T-cell (primary cell): ENCODE results near the gene ARSB. TPM values are rescaled to one million over a fixed set of nuclear protein-coding genes. Genes with fewer than 3 reads are reported as not detected.

Source experiments
- ATAC-seq, 4 experiments: fragments of 200-7000 bp in 3 of 4; fragments of 150-1000 bp in 1 of 4; cut with Tn5 transposase; replicated peaks in 1 of 4; 1 replicate in 3 of 4; 2 replicates in 1 of 4; pipeline ENCODE4 v1.10.0; 2021; ENCODE audit warnings: moderate library complexity in 3 of 4, mild to moderate bottlenecking in 2 of 4, moderate number of reproducible peaks in 1 of 4
- CTCF ChIA-PET, 2 donors: fragments of 300-600 bp; sonication (Branson Sonifier 250); formaldehyde crosslinking; loops; one replicate each; lab custom pipeline; 2022; ENCODE audit warnings: antibody characterized with exemption in 2 of 2; lab: Charles Lee
- POLR2A ChIA-PET, 2 donors: fragments of 300-600 bp; sonication (Branson Sonifier 250); formaldehyde crosslinking; loops; one replicate each; lab custom pipeline; 2022; ENCODE audit warnings: antibody characterized with exemption in 2 of 2; lab: Charles Lee
- DNase-seq, 35 experiments: peaks; one replicate each; pipeline versions ENCODE4 v3.0.0 to v3.0.0-alpha.2; 2013 to 2023
- H3K27ac ChIP-seq: one replicate; pipeline ENCODE4 v1.5.1; 2013; ENCODE audit warnings: low read length
- H3K27me3 ChIP-seq, 2 experiments: replicated peaks in 1 of 2; 1 replicate in 1 of 2; 2 replicates in 1 of 2; pipeline versions ENCODE4 v1.6.1 to v1.7.0; 2013; ENCODE audit warnings: low read length in 1 of 2, mixed read lengths in 1 of 2; ENCODE audit not compliant: control insufficient read depth in 2 of 2, insufficient read depth in 2 of 2; ENCODE audit errors: extremely low read depth in 1 of 2
- H3K36me3 ChIP-seq, 2 donors: 1 replicate in 1 of 2; 2 replicates in 1 of 2; pipeline versions ENCODE4 v1.6.1 to v1.7.0; 2013; ENCODE audit warnings: low read length in 1 of 2; ENCODE audit not compliant: control insufficient read depth in 2 of 2, insufficient read depth in 1 of 2; ENCODE audit errors: extremely low read depth in 1 of 2
- H3K4me1 ChIP-seq, 2 experiments: 1 replicate in 1 of 2; 2 replicates in 1 of 2; pipeline versions ENCODE4 v1.6.1 to v1.7.0; 2013; ENCODE audit warnings: low read length in 2 of 2, mixed read lengths in 1 of 2; ENCODE audit not compliant: insufficient read depth in 2 of 2, control insufficient read depth in 1 of 2; ENCODE audit errors: extremely low read depth in 1 of 2
- H3K4me3 ChIP-seq, 2 donors: 1 replicate in 1 of 2; 2 replicates in 1 of 2; pipeline versions ENCODE4 v1.5.1 to v1.7.0; 2013; ENCODE audit warnings: mild to moderate bottlenecking in 2 of 2, low read length in 1 of 2, moderate library complexity in 1 of 2; ENCODE audit not compliant: control insufficient read depth in 1 of 2; ENCODE audit errors: extremely low read depth in 1 of 2
- H3K9me3 ChIP-seq: 2 replicates; pipeline ENCODE4 v1.7.0; 2013
- H3K27ac Mint-ChIP-seq, 2 donors: one replicate each; pipeline ENCODE4 v1.8.0; 2020 to 2021; ENCODE audit warnings: mild to moderate bottlenecking in 2 of 2, mixed read lengths in 2 of 2
- H3K27me3 Mint-ChIP-seq, 2 donors: one replicate each; pipeline ENCODE4 v1.8.0; 2021 to 2022; ENCODE audit warnings: mixed read lengths in 2 of 2
- H3K36me3 Mint-ChIP-seq: one replicate; pipeline ENCODE4 v1.8.0; 2021; ENCODE audit warnings: mixed read lengths
- H3K4me1 Mint-ChIP-seq, 3 donors: one replicate each; pipeline ENCODE4 v1.8.0; 2020 to 2022; ENCODE audit warnings: mixed read lengths in 3 of 3, mild to moderate bottlenecking in 1 of 3
- H3K4me3 Mint-ChIP-seq, 3 donors: one replicate each; pipeline ENCODE4 v1.8.0; 2020 to 2022; ENCODE audit warnings: mild to moderate bottlenecking in 3 of 3, mixed read lengths in 3 of 3, moderate library complexity in 3 of 3
- H3K9me3 Mint-ChIP-seq, 3 donors: one replicate each; pipeline ENCODE4 v1.8.0; 2020 to 2022; ENCODE audit warnings: mixed read lengths in 3 of 3
- WGBS: methylation state at CpG from one replicate; pipeline ENCODE4 v1.1.5; 2013; ENCODE audit warnings: missing lambda C conversion rate; ENCODE audit not compliant: insufficient coverage; 5-methylcytosine and 5-hydroxymethylcytosine counted together
- total RNA-seq, 35 experiments: library from RNA in 6 of 35; stranded (reverse) in 6 of 35; fragments of 120-200 nt in 1 of 35; gene quantifications; one replicate each; pipeline versions ENCODE4 v1.2.1 to v1.2.4 and lab custom pipeline; 2013 to 2026

Gene ARSB
- total RNA-seq, 5 donors from 2014 or later (not counting 1 experiment from before 2014, with no cell fraction given) = 5.6 to 7.1 (median 6.9) TPM

DNA sequence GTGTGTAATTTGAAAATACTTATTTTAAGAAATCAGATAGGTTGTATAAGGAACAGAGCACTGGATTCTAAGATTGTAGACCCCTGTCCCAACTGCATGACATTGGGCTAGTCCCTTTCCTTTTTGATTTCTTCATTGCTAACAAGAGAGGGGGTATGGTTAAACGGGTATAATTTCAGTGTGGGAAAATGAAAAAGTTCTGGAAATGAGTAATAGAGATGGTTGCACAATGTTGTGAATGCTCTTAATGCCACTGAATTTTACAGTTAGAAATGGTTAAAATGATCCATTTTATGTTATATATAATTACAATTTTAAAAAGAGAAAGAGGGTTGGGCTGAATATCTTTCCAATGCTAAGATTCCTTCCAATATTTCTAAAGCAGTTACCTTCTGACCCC lies 233.2 kb downstream of the ARSB start:
- H3K27me3 Mint-ChIP-seq = peaks cover 0 to 4% of the 10 kb centered on the region in 2 donors
- CTCF ChIA-PET = no interaction called here
- Histone ChIP-seq H3K36me3 (no peaks in the 10 kb centered on the region), H3K4me1 (no peaks in the 10 kb centered on the region), H3K27ac (no peak overlapping the region), H3K4me3 (no peak overlapping the region), H3K27me3 (peaks cover 0 to 2% of the 10 kb centered on the region in 2 experiments), H3K9me3 (no peaks in the 10 kb centered on the region)
- no peaks in the 10 kb centered on the region for H3K36me3 Mint-ChIP-seq
- no peaks in the 10 kb centered on the region for H3K4me1 Mint-ChIP-seq
- no CpG with 5 or more reads among the region's 1 CpG for WGBS
- DNase-seq (no peak), ATAC-seq (no peak)
- POLR2A ChIA-PET = no interaction called here
- H3K4me3 Mint-ChIP-seq = no peak overlapping the region
- H3K27ac Mint-ChIP-seq = no peak overlapping the region
- no peaks in the 10 kb centered on the region for H3K9me3 Mint-ChIP-seq

- CTCF ChIA-PET = no interaction called here
- H3K9me3 Mint-ChIP-seq = no peaks in the 10 kb centered on the region
Observed at GRCh38 chr5:78750281-78750680, 234.8 kb downstream of the ARSB start.

DNA sequence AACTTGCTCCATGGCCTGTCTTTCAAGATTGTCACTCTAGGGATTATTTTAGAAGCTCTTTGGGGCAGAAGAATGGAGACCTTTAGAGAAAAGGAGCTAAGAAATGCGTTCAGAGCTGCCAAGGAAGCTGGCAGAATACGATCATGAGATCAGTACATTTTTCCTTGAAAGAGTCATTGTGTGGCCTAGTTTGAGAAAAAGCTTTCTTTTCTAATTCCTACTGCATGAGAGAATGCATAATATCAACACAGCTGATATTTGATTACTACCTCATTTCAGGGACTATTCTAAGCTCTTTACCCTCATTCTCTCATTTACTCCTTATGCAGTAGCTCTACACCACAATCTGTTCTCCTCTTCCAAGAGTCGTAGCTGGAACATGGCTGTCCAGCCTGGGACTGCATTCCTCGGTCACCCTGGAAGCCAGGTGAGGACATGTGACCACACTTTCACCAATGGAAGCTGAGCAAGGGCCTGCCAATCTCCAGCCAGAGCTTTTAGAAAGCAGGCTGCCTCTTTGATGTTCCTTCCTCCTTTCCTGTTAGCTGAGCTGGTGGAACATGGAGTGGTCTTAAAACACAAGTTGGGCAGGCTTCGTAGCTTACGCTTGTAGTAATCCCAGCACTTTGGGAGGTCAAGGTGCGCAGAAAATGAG lies 237.3 kb downstream of the ARSB start:
- H3K4me1 Mint-ChIP-seq = no peaks in the 10 kb centered on the region
- H3K27ac Mint-ChIP-seq = no peak overlapping the region
- Histone ChIP-seq H3K27me3 (peaks cover 0 to 3% of the 10 kb centered on the region in 2 experiments), H3K4me3 (no peak overlapping the region), H3K27ac (no peak overlapping the region), H3K9me3 (no peaks in the 10 kb centered on the region), H3K4me1 (no peaks in the 10 kb centered on the region), H3K36me3 (no peaks in the 10 kb centered on the region)
- DNase-seq (no peak), ATAC-seq (no peak)
- 72% methylated on average over 2 of the region's 7 CpGs for WGBS
- H3K27me3 Mint-ChIP-seq = peaks cover 5 to 6% of the 10 kb centered on the region in 2 donors
- ChIA-PET POLR2A (interaction anchor here in 1 of 2 donors (0.6 kb wide), 1 partner anchor 278 kb away, joined by 3 read pairs; no protein-coding TSS in a partner anchor), CTCF (no interaction called here)
- H3K4me3 Mint-ChIP-seq = no peak overlapping the region
- no peaks in the 10 kb centered on the region for H3K36me3 Mint-ChIP-seq
- no peaks in the 10 kb centered on the region for H3K9me3 Mint-ChIP-seq

More at GRCh38 chr5:78750281-78750680, 234.8 kb downstream of the ARSB start:
- POLR2A ChIA-PET = no interaction called here
- no peaks in the 10 kb centered on the region for H3K4me1 Mint-ChIP-seq
- Histone ChIP-seq H3K4me3 (no peak overlapping the region), H3K27ac (no peak overlapping the region), H3K27me3 (peaks cover 0 to 3% of the 10 kb centered on the region in 2 experiments), H3K4me1 (no peaks in the 10 kb centered on the region), H3K9me3 (no peaks in the 10 kb centered on the region), H3K36me3 (no peaks in the 10 kb centered on the region)
- H3K27ac Mint-ChIP-seq = no peak overlapping the region
- H3K27me3 Mint-ChIP-seq = peaks cover 5% of the 10 kb centered on the region in 2 donors
- DNase-seq (no peak), ATAC-seq (no peak)
- H3K4me3 Mint-ChIP-seq = no peak overlapping the region
- no peaks in the 10 kb centered on the region for H3K36me3 Mint-ChIP-seq
- WGBS = 100% methylated on average over 1 of the region's 2 CpGs

DNA sequence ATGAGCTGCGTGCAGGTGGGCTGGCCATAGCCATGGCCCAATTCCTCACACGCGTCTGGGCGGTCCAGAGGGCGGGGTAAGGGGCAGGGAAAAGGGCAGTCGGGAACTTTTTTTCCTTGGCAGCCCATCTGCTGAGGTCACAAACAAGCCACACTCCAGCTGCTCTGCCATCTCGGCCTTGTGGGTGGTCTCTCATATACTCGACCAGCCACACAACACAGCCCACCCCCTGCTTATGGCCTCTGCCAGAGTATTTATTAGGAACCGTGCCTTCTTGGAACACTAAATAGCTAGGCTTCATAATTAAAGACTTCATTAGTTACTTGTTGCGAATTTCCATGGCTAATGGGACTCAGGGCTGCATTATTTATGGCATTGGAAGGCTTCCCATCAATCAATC lies 238.1 kb downstream of the ARSB start:
- no peaks in the 10 kb centered on the region for H3K9me3 Mint-ChIP-seq
- Histone ChIP-seq H3K27ac (no peak overlapping the region), H3K27me3 (peaks cover 0 to 3% of the 10 kb centered on the region in 2 experiments), H3K9me3 (no peaks in the 10 kb centered on the region), H3K36me3 (no peaks in the 10 kb centered on the region), H3K4me1 (no peaks in the 10 kb centered on the region), H3K4me3 (no peak overlapping the region)
- 82% methylated on average over 8 of the region's 10 CpGs for WGBS
- H3K4me1 Mint-ChIP-seq = no peaks in the 10 kb centered on the region
- no peak overlapping the region for H3K4me3 Mint-ChIP-seq
- no peaks in the 10 kb centered on the region for H3K36me3 Mint-ChIP-seq
- DNase-seq (no peak), ATAC-seq (no peak)
- H3K27me3 Mint-ChIP-seq = peaks cover 6 to 7% of the 10 kb centered on the region in 2 donors
- CTCF ChIA-PET = no interaction called here
- POLR2A ChIA-PET = no interaction called here
- H3K27ac Mint-ChIP-seq = no peak overlapping the region

DNA sequence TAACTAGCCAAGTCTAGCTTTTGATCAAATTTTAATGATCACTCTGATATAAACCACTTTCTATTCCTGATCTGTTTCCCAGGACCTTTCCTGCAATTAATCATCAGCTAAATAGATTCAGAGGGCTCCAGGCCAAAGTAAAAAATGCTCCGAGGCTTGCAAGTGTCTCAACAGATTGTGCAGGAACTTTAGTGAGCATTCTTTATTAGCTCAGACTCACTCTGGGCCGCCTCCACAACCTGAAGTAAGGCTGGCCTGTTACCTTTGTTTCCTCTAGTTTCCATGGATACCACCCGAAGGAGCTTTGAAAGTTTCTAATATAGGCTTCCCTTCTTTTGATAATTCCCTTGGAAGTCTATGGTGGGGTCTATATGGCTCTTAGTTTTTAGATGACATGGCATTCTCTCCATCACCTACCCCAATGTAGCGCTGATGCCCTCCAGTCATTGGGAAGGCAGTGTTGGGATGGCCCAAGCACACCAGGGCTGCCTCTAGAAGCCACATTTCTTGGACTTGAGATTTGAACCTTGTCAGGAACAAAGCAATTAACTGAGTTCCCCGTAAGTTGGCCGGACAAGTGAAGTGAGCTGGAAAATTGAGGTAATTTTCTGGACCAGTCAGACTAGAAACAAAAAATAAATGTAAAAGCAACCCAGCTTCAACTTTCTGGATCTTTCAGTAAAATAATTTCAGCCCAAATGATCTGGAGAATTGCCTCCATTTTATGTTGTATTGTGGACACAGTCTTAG lies 238.9 kb downstream of the ARSB start:
- no peak for DNase-seq
- Mint-ChIP-seq H3K36me3 (no peaks in the 10 kb centered on the region), H3K9me3 (no peaks in the 10 kb centered on the region), H3K4me1 (no peaks in the 10 kb centered on the region), H3K27me3 (peaks cover 8 to 10% of the 10 kb centered on the region in 2 donors), H3K4me3 (no peak overlapping the region), H3K27ac (no peak overlapping the region)
- WGBS = 100% methylated on average over 2 of the region's 6 CpGs
- POLR2A ChIA-PET = interaction anchor here in 1 of 2 donors (0.6 kb wide), 1 partner anchor 23 kb away, joined by 3 read pairs; no protein-coding TSS in a partner anchor
- Histone ChIP-seq H3K9me3 (no peaks in the 10 kb centered on the region), H3K4me3 (no peak overlapping the region), H3K4me1 (no peaks in the 10 kb centered on the region), H3K27me3 (peaks cover 0 to 3% of the 10 kb centered on the region in 2 experiments), H3K27ac (no peak overlapping the region), H3K36me3 (no peaks in the 10 kb centered on the region)
- no peak for ATAC-seq
- CTCF ChIA-PET = no interaction called here

- Histone ChIP-seq H3K4me3 (no peak overlapping the region), H3K36me3 (no peaks in the 10 kb centered on the region), H3K4me1 (no peaks in the 10 kb centered on the region), H3K27ac (no peak overlapping the region), H3K9me3 (no peaks in the 10 kb centered on the region), H3K27me3 (peaks cover 0 to 3% of the 10 kb centered on the region in 2 experiments)
- no peak for DNase-seq
- peaks cover 8 to 10% of the 10 kb centered on the region in 2 donors for H3K27me3 Mint-ChIP-seq
- H3K36me3 Mint-ChIP-seq = no peaks in the 10 kb centered on the region
- ChIA-PET POLR2A (no interaction called here), CTCF (no interaction called here)
- H3K4me1 Mint-ChIP-seq = no peaks in the 10 kb centered on the region
- no CpG with 5 or more reads among the region's 3 CpGs for WGBS
- ATAC-seq = no peak
- no peaks in the 10 kb centered on the region for H3K9me3 Mint-ChIP-seq
- no peak overlapping the region for H3K4me3 Mint-ChIP-seq
- H3K27ac Mint-ChIP-seq = no peak overlapping the region
Observed at GRCh38 chr5:78744951-78745534, 240.1 kb downstream of the ARSB start.
